GM19397 (cell line): ENCODE measurements around the gene CYP2A6.

ENCODE experiments used
- ATAC-seq: cut with Tn5 transposase; IDR thresholded peaks from one replicate; pipeline ENCODE4 v1.9.1; 2021; ENCODE audit warnings: mild to moderate bottlenecking, moderate library complexity; ENCODE audit not compliant: unreplicated experiment

Gene CYP2A6

GRCh38 chr19:40803170-40803856 lies 46.9 kb downstream of the CYP2A6 start:
- no peak for ATAC-seq

GRCh38 chr19:40802300-40803169 lies 47.7 kb downstream of the CYP2A6 start:
- no peak for ATAC-seq

GRCh38 chr19:40801426-40802299 lies 48.6 kb downstream of the CYP2A6 start:
- ATAC-seq = no peak

GRCh38 chr19:40800997-40801377 lies 49.3 kb downstream of the CYP2A6 start:
- ATAC-seq = no peak

GRCh38 chr19:40800339-40800996 lies 49.8 kb downstream of the CYP2A6 start:
- ATAC-seq = no peak

- no peak for ATAC-seq
Observed at GRCh38 chr19:40799558-40800338, 50.5 kb downstream of the CYP2A6 start.

GRCh38 chr19:40798683-40799557 lies 51.3 kb downstream of the CYP2A6 start, which contains the start of gene EGLN2:
Gene EGLN2 (plus strand): TSS chr19:40799191. CDS start chr19:40800573, 1,382 bp downstream.
- ATAC-seq = peak; percentile 80

GRCh38 chr19:40797963-40798682 lies 52.1 kb downstream of the CYP2A6 start:
- no peak for ATAC-seq

- no peak for ATAC-seq
Observed at GRCh38 chr19:40797166-40797962, 52.9 kb downstream of the CYP2A6 start.
